Smooth muscle cell of the coronary artery (primary cell): ENCODE data around the gene CXorf49. TPM values are rescaled to one million over a fixed set of nuclear protein-coding genes. Genes with fewer than 3 reads are reported as not detected.

Experiments used
- total RNA-seq: library from RNA; depleted of rRNA; stranded (reverse); fragments of >200 nt; gene quantifications from 2 replicates; pipeline ENCODE4 v1.2.3, GENCODE V29; 2014; ENCODE audit warnings: low replicate concordance

CXorf49 gene
- not detected in 2 replicates for total RNA-seq

GRCh38 chrX:71718185-71718584, at the start of gene CXorf49:
TSS of gene CXorf49 (minus strand) at chrX:71718285. CDS start at chrX:71718151, 134 bp downstream.

GRCh38 chrX:71763049-71763448, 45.0 kb upstream of the CXorf49 start, which contains the start of gene CXorf49B:
TSS of gene CXorf49B (plus strand) at chrX:71763349. CDS start at chrX:71763424, 75 bp downstream.

GRCh38 chrX:71667328-71668247, 50.5 kb downstream of the CXorf49 start, which contains the start of gene LOC101059915:
TSS of gene LOC101059915 (plus strand) at chrX:71667546.

Other genes starting within 250 kb of the CXorf49 start
- 65.9 and 77.8 TPM in 2 replicates for gene OGT, start 185.2 kb downstream of the CXorf49 start, total RNA-seq
- gene GCNA, start 139.8 kb downstream of the CXorf49 start, total RNA-seq = 1.2 and 1.5 TPM in 2 replicates
- gene CXCR3, start 99.8 kb downstream of the CXorf49 start, total RNA-seq = not detected in 2 replicates
- not detected in 2 replicates for gene CXorf49B, start 45.1 kb upstream of the CXorf49 start, total RNA-seq
- 0.45 and 3.6 TPM in 2 replicates for gene NHSL2, start 192.6 kb upstream of the CXorf49 start, total RNA-seq